SU-DHL-6 (cell line): ENCODE results near the gene CMSS1.

ENCODE experiments used
- CTCF ChIP-seq: fragments of 200-600 bp; sonication (generic); IDR thresholded peaks from one replicate; pipeline ENCODE4 v1.5.1; 2017; ENCODE audit warnings: antibody characterized with exemption, mild to moderate bottlenecking, low read length, moderate library complexity; ENCODE audit not compliant: insufficient read depth, poor library complexity, severe bottlenecking
- EZH2phosphoT487 ChIP-seq: fragments of 200-600 bp; sonication (generic), shearing (Covaris generic); conservative IDR thresholded peaks from 2 replicates; pipeline ENCODE4 v1.6.1; 2018; ENCODE audit warnings: mild to moderate bottlenecking, antibody characterized with exemption, low read length, moderate library complexity, mixed read lengths

- TF ChIP-seq CTCF (no peak), EZH2phosphoT487 (no peak)
Measured at GRCh38 chr3:100089812-100090668, 272.4 kb downstream of the CMSS1 start.
